Subcutaneous abdominal adipose tissue (tissue), 5 donors: ENCODE measurements around the gene PTPRCAP.
"Not testable (repeated sequence)": the region's sequence is repeated elsewhere in the genome, so short reads cannot be mapped to it uniquely, and the experiment has no call there.

Source experiments
- H3K27ac ChIP-seq: one replicate; pipeline ENCODE4 v1.7.0; 2013; ENCODE audit warnings: low read depth, mild to moderate bottlenecking, inconsistent platforms, low read length, moderate library complexity
- H3K27me3 ChIP-seq, 5 donors: one replicate each; pipeline ENCODE4 v1.7.0; 2013; ENCODE audit warnings: low read length in 5 of 5, inconsistent platforms in 1 of 5; ENCODE audit not compliant: control insufficient read depth in 5 of 5, insufficient read depth in 4 of 5
- H3K36me3 ChIP-seq, 5 donors: one replicate each; pipeline ENCODE4 v1.7.0; 2013; ENCODE audit warnings: low read length in 5 of 5; ENCODE audit not compliant: control insufficient read depth in 5 of 5, insufficient read depth in 5 of 5
- H3K4me1 ChIP-seq, 5 donors: one replicate each; pipeline ENCODE4 v1.7.0; 2013; ENCODE audit warnings: low read length in 5 of 5, mild to moderate bottlenecking in 3 of 5, moderate library complexity in 1 of 5; ENCODE audit not compliant: control insufficient read depth in 5 of 5, insufficient read depth in 5 of 5
- H3K4me3 ChIP-seq, 5 donors: one replicate each; pipeline ENCODE4 v1.7.0; 2013; ENCODE audit warnings: low read length in 5 of 5, low read depth in 1 of 5
- H3K9ac ChIP-seq, 5 donors: one replicate each; pipeline ENCODE4 v1.7.0; 2013; ENCODE audit warnings: low read length in 5 of 5, mild to moderate bottlenecking in 4 of 5, moderate library complexity in 3 of 5
- H3K9me3 ChIP-seq, 5 donors: one replicate each; pipeline ENCODE4 v1.7.0; 2013; ENCODE audit warnings: low read length in 5 of 5; ENCODE audit not compliant: control insufficient read depth in 5 of 5
- donor health status: healthy.
- donor health status: healthy.
- donor health status: healthy.
- donor health status: healthy.
- donor health status: healthy.

PTPRCAP gene

DNA sequence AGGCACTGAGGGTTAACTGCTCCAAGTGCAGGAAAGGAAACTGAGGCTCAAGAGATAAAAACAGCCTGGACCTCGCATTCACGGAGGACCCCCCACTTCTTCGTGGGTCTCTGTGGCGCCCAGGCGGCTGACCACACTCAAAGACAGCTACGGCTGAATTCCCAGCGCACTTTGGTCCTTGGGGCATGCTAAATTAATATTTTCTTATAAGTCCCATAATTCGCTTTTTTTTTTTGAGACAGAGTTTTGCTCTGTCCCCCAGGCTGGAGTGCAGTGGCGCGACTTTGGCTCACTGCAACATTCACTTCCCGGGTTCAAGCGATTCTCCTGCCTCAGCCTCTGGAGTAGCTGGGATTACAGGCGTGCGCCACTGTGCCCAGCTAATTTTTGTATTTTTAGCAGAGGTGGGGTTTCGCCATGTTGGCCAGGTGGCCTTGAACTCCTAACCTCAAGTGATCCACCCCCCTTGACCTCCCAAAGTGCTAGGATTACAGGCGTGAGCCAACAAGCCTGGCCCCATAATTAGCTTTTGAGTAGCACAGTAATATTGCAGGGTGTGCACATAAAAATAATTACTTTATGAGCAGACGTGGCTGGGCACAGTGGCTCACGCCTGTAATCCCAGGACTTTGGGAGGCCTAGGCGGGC lies 35.2 kb downstream of the PTPRCAP start:
- peak overlapping the region; percentile 54 for H3K27ac ChIP-seq
- H3K9ac ChIP-seq: peak overlapping the region in 4 of 5 donors; percentile 33 to 62 (median 48)
- peaks cover 0 to 24% (median 23%) of the 10 kb centered on the region in 5 donors for H3K36me3 ChIP-seq
- H3K4me3 ChIP-seq: peak overlapping the region; percentile 57 to 74 (median 62)
- H3K4me1 ChIP-seq: peaks cover 8 to 51% (median 44%) of the 10 kb centered on the region in 5 donors
- H3K27me3 ChIP-seq: peaks cover 1 to 14% (median 5%) of the 10 kb centered on the region in 5 donors
- not testable (repeated sequence) for H3K9me3 ChIP-seq

DNA sequence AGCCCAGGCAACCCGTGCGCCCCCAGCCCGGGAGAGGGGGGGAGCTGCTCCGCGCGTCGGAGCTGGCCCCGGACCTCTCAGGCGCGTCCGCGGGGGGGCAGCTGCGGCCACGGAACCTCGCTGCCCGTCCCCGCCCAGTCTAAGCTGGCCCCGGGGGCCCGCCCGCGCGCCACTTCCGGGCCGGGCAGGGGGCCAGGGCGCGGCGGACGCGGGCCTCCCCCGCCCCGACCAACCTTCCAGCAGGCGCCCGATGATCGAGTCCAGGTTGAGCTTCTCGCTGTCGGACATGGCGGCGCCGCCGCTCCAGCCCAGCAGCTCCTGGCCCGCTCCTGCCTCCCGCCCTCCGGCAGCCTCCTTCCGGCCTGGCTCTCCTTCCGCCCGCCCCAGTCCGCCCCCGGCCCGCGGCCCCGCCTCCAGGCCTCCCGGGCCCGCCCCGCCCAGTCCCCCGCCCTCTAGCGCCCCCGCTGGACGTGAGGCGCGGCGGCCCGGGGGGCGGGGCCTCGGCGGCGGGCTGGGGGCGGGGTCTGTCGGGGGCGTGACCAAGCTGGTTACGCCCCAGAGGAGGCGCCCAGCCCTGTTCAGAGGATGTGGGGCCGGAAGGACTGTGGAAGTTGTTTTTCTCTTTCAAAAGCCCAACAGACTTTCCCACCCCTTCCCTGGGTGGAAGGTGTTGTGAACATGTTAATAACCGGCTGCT lies 35.8 kb downstream of the PTPRCAP start, which contains the start of gene PPP1CA:
PPP1CA (minus strand) TSS at position 364 of the 697 bp plus-strand sequence; CDS start at position 288, 76 bp downstream.
- Histone ChIP-seq H3K4me1 (peaks cover 8 to 56% (median 49%) of the 10 kb centered on the region in 5 donors), H3K27ac (peak within 1 kb of the TSS; percentile 69), H3K9me3 (no peaks in the 10 kb centered on the region), H3K36me3 (peaks cover 0 to 28% (median 25%) of the 10 kb centered on the region in 5 donors), H3K4me3 (peak within 1 kb of the TSS; percentile 75 to 91 (median 82)), H3K9ac (peak within 1 kb of the TSS in 4 of 5 donors; percentile 84 to 93 (median 90)), H3K27me3 (peaks cover 0 to 10% (median 2%) of the 10 kb centered on the region in 5 donors)

DNA sequence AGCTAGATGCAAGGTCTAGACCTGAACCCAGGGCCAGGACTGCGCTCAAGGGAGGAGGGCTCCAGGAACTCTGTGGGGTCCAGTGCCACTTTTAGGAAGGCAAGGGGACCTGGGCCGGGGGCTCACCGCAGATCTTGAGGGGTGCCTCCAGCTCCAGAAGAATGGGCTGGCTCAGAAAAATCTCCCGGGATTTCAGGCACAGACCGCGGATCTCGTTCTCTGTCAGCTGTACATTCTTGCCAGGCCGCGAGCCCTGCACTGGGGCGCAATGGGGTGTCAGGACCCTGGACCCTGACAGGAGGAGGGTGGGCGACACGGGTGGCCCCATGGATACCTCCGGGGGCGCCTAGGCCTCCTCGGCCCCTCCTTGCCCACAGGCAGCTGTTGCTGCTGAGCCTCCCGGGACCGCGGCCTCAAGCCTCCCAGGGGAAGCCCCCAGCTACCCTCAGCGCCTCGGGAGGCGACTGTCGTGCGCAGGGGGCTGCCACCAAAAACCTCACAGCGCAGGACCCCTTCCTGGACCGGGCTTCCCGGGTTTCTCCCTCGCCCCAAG lies 36.5 kb downstream of the PTPRCAP start:
- no peaks in the 10 kb centered on the region for H3K9me3 ChIP-seq
- peaks cover 0 to 5% (median 0%) of the 10 kb centered on the region in 5 donors for H3K27me3 ChIP-seq
- H3K4me3 ChIP-seq: peak overlapping the region; percentile 75 to 91 (median 82)
- peak overlapping the region; percentile 69 for H3K27ac ChIP-seq
- H3K36me3 ChIP-seq: peaks cover 0 to 34% (median 26%) of the 10 kb centered on the region in 5 donors
- H3K4me1 ChIP-seq: peaks cover 8 to 58% (median 52%) of the 10 kb centered on the region in 5 donors
- H3K9ac ChIP-seq: peak overlapping the region in 4 of 5 donors; percentile 84 to 93 (median 90)

DNA sequence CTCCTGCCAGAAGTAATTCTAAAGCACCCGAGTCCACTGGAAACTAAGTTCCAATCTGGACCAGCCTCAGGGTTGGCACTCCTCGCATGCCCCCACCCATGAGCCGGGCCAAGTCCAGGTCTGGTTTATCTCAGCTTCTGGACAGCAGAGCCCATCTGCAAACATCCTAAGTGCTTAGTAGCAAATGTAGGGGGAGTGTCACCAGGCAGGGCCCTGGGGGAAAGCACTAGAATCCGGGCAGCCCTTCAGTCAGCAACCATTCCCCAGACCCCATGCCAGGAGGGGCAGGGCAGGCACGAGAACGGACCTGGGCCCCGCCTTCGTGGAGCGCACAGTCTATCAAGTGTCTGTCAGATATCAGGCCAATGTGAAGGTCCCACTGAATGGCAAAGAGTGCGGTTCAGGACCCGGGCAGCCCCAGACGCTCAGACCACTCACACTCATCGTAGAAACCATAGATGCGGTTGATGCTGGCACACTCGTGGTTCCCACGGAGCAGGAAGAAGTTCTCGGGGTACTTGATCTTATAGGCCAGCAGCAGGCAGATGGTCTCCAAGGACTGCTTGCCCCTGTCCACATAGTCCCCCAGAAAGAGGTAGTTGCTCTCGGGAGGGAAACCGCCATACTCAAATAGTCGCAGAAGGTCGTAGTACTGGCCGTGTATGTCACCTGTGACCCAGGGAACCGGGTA lies 37.1 kb downstream of the PTPRCAP start:
- Histone ChIP-seq H3K36me3 (peaks cover 0 to 40% (median 28%) of the 10 kb centered on the region in 5 donors), H3K4me3 (peak overlapping the region; percentile 75 to 91 (median 82)), H3K9ac (peak overlapping the region in 4 of 5 donors; percentile 84 to 93 (median 90)), H3K4me1 (peaks cover 8 to 58% (median 52%) of the 10 kb centered on the region in 5 donors), H3K27me3 (peaks cover 0 to 3% (median 0%) of the 10 kb centered on the region in 5 donors), H3K27ac (peak overlapping the region; percentile 69), H3K9me3 (no peaks in the 10 kb centered on the region)

DNA sequence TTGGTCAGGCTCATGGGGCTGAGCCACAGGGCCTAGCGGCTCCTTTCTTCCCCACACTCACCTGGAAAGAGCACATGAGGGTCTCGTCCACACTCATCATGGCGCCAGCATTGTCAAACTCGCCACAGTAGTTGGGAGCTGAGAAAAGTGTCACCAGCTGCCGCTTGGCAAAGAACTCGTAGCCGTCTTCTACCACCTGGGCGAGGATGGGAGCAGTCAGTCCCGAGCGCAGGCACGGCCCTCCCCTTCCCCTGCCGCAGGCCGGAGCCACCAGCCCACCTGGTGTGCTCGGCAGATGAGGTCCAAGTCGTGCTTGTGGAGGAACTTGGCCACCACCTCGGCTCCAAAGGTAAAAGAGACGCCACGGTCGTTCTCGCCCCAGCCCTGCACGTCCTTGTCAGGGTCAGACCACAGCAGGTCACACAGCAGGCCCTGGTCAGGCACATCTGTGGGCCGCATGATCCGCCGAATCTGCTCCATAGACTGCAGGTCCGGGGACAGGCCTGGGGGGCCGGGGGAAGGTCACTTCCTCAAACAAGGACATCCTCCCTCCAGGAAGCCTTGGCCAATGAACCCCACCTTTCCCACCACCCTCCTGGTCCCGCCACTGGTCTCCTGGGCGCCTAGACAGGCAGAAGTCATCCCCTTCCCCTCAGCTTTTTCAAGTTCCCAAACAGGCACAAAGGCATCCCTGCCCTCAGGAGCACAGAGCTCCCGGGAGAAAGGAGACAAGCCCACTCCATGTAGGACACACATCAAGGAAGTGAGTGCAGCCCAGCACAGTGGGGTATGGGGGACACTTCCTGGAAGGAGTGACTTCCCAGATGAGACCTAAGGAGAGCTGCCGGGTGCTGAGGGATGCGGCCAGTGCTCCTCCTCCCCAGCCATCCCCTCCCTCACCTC lies 38.6 kb downstream of the PTPRCAP start:
- no peak overlapping the region for H3K4me3 ChIP-seq
- no peaks in the 10 kb centered on the region for H3K27me3 ChIP-seq
- peaks cover 0 to 48% (median 30%) of the 10 kb centered on the region in 5 donors for H3K36me3 ChIP-seq
- no peak overlapping the region for H3K27ac ChIP-seq
- no peaks in the 10 kb centered on the region for H3K9me3 ChIP-seq
- no peak overlapping the region for H3K9ac ChIP-seq
- peaks cover 9 to 54% (median 52%) of the 10 kb centered on the region in 5 donors for H3K4me1 ChIP-seq

GRCh38 chr11:67397986-67398660 lies 39.4 kb downstream of the PTPRCAP start:
- Histone ChIP-seq H3K9ac (peak overlapping the region in 1 of 5 donors; percentile 2), H3K4me3 (no peak overlapping the region), H3K9me3 (no peaks in the 10 kb centered on the region), H3K27me3 (no peaks in the 10 kb centered on the region), H3K27ac (no peak overlapping the region), H3K4me1 (peaks cover 10 to 57% (median 52%) of the 10 kb centered on the region in 5 donors), H3K36me3 (peaks cover 0 to 51% (median 30%) of the 10 kb centered on the region in 5 donors)

- peaks cover 10 to 59% (median 54%) of the 10 kb centered on the region in 5 donors for H3K4me1 ChIP-seq
- no peak overlapping the region for H3K4me3 ChIP-seq
- H3K9me3 ChIP-seq: no peaks in the 10 kb centered on the region
- no peaks in the 10 kb centered on the region for H3K27me3 ChIP-seq
- H3K9ac ChIP-seq: peak overlapping the region in 1 of 5 donors; percentile 45
- H3K27ac ChIP-seq: no peak overlapping the region
- H3K36me3 ChIP-seq: peaks cover 0 to 51% (median 30%) of the 10 kb centered on the region in 5 donors
Measured at GRCh38 chr11:67397536-67397935, 39.9 kb downstream of the PTPRCAP start.

DNA sequence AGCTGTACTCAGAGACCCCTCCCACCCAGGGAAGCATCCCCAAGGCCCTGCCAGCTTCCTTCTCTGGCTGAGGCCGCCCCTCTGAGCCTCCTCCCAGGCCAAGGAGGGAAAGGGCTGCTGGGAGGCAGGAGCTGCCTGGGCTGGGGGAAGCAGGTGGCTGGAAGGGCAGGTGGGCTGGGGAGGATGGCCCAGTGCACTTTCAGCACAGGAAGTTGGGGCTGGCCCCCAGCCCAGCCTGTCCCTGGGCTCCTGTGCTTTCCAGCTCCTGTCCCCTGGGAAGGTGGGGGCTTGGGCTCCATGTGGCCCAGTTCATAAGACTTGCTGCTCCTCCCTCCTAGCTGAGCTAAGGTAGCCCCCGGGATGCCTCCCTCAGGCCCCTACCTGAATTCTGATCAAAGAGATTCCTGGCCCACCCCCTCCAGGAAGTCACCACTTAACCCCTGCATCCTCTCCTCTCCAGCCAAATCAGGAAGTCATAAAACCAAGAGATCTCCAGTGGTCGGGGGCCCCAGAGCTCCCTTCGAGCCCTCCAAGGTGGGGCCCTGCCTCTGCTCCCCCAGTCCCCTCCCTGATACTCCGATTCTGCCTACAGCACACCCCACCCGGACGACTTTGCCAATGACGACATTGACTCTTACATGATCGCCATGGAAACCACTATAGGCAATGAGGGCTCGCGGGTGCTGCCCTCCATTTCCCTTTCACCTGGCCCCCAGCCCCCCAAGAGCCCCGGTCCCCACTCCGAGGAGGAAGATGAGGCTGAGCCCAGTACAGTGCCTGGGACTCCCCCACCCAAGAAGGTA lies 40.7 kb downstream of the PTPRCAP start:
- H3K27me3 ChIP-seq: no peaks in the 10 kb centered on the region
- H3K9me3 ChIP-seq: no peaks in the 10 kb centered on the region
- peaks cover 0 to 51% (median 30%) of the 10 kb centered on the region in 5 donors for H3K36me3 ChIP-seq
- no peak overlapping the region for H3K4me3 ChIP-seq
- H3K27ac ChIP-seq: no peak overlapping the region
- no peak overlapping the region for H3K9ac ChIP-seq
- H3K4me1 ChIP-seq: peaks cover 8 to 57% (median 51%) of the 10 kb centered on the region in 5 donors
